HG03039 (cell line): Measurements from ENCODE around the gene ARL15.

ENCODE experiments used
- ATAC-seq: cut with Tn5 transposase; IDR thresholded peaks from one replicate; pipeline ENCODE4 v1.9.1; 2021; ENCODE audit warnings: mild to moderate bottlenecking, moderate library complexity; ENCODE audit not compliant: unreplicated experiment

ARL15 gene

GRCh38 chr5:54288568-54289217 is 21.7 kb downstream of the ARL15 start:
- no peak for ATAC-seq

GRCh38 chr5:54285686-54286085 is 24.7 kb downstream of the ARL15 start:
- no peak for ATAC-seq

GRCh38 chr5:54284586-54284985 is 25.8 kb downstream of the ARL15 start:
- ATAC-seq = no peak

GRCh38 chr5:54282876-54283275 is 27.5 kb downstream of the ARL15 start:
- ATAC-seq = no peak

- ATAC-seq = no peak
Measured at GRCh38 chr5:54281960-54282692, 28.2 kb downstream of the ARL15 start.

GRCh38 chr5:54279960-54280359 is 30.4 kb downstream of the ARL15 start:
- ATAC-seq = no peak

- no peak for ATAC-seq
Measured at GRCh38 chr5:54278979-54279717, 31.2 kb downstream of the ARL15 start.

GRCh38 chr5:54278036-54278830 is 32.1 kb downstream of the ARL15 start:
- ATAC-seq = no peak

- no peak for ATAC-seq
Measured at GRCh38 chr5:54276048-54276447, 34.3 kb downstream of the ARL15 start.

GRCh38 chr5:54275361-54275760 is 35.0 kb downstream of the ARL15 start:
- no peak for ATAC-seq

GRCh38 chr5:54274944-54275343 is 35.4 kb downstream of the ARL15 start:
- ATAC-seq = no peak

GRCh38 chr5:54273715-54274114 is 36.7 kb downstream of the ARL15 start:
- ATAC-seq = no peak

- ATAC-seq = no peak
Measured at GRCh38 chr5:54272746-54273145, 37.6 kb downstream of the ARL15 start.

- ATAC-seq = no peak
Measured at GRCh38 chr5:54270326-54270725, 40.0 kb downstream of the ARL15 start.

GRCh38 chr5:54264574-54264973 is 45.8 kb downstream of the ARL15 start:
- no peak for ATAC-seq

- no peak for ATAC-seq
Measured at GRCh38 chr5:54263447-54263846, 46.9 kb downstream of the ARL15 start.

GRCh38 chr5:54261596-54261995 is 48.8 kb downstream of the ARL15 start:
- ATAC-seq = no peak

- ATAC-seq = no peak
Measured at GRCh38 chr5:54259981-54260380, 50.4 kb downstream of the ARL15 start.

GRCh38 chr5:54259090-54259489 is 51.3 kb downstream of the ARL15 start:
- no peak for ATAC-seq

- no peak for ATAC-seq
Measured at GRCh38 chr5:54257366-54258118, 52.8 kb downstream of the ARL15 start.
